Ramos (cell line): ENCODE data around the gene PSMF1.
"Not testable (repeated sequence)": the region's sequence is repeated elsewhere in the genome, so short reads cannot be mapped to it uniquely, and the experiment has no call there.

Experiments
- in situ Hi-C: fragments of 300-500 bp; cut with MboI; formaldehyde crosslinking; loops from one replicate; pipeline ENCODE4 v1.14.3; 2022; ENCODE audit warnings: low sequenced_read_pairs; ENCODE audit not compliant: unreplicated experiment

PSMF1 gene

GRCh38 chr20:1121429-1121828 lies 3.0 kb downstream of the PSMF1 start:
- in situ Hi-C loops, result no loop called here

- in situ Hi-C loops, result no loop called here
Measured at GRCh38 chr20:1122388-1123315, 4.2 kb downstream of the PSMF1 start.

- in situ Hi-C loops, result no loop called here
Measured at GRCh38 chr20:1123666-1124065, 5.3 kb downstream of the PSMF1 start.

GRCh38 chr20:1124421-1124820 lies 6.0 kb downstream of the PSMF1 start:
- in situ Hi-C loops, result no loop called here

- in situ Hi-C loops, result no loop called here
Measured at GRCh38 chr20:1125277-1125676, 6.9 kb downstream of the PSMF1 start.

- in situ Hi-C loops, result no loop called here
Measured at GRCh38 chr20:1127840-1128239, 9.4 kb downstream of the PSMF1 start.

- in situ Hi-C loops, result no loop called here
Measured at GRCh38 chr20:1130058-1130694, 11.8 kb downstream of the PSMF1 start.

- in situ Hi-C loops, result no loop called here
Measured at GRCh38 chr20:1130847-1131246, 12.4 kb downstream of the PSMF1 start.

GRCh38 chr20:1131354-1131753 lies 13.0 kb downstream of the PSMF1 start:
- in situ Hi-C loops, result no loop called here

- in situ Hi-C loops, result no loop called here
Measured at GRCh38 chr20:1134355-1134754, 16.0 kb downstream of the PSMF1 start.

- in situ Hi-C loops, result no loop called here
Measured at GRCh38 chr20:1134836-1135235, 16.4 kb downstream of the PSMF1 start.

GRCh38 chr20:1137236-1137635 lies 18.8 kb downstream of the PSMF1 start:
- in situ Hi-C loops, result no loop called here

- in situ Hi-C loops, result no loop called here
Measured at GRCh38 chr20:1144401-1145172, 26.2 kb downstream of the PSMF1 start.

- in situ Hi-C loops, result no loop called here
Measured at GRCh38 chr20:1146957-1147356, 28.6 kb downstream of the PSMF1 start.

GRCh38 chr20:1149812-1150211 lies 31.4 kb downstream of the PSMF1 start:
- in situ Hi-C loops, result not testable (repeated sequence)

- in situ Hi-C loops, result no loop called here
Measured at GRCh38 chr20:1150218-1150617, 31.8 kb downstream of the PSMF1 start.

- in situ Hi-C loops, result no loop called here
Measured at GRCh38 chr20:1150968-1151367, 32.6 kb downstream of the PSMF1 start.

GRCh38 chr20:1154226-1154625 lies 35.8 kb downstream of the PSMF1 start:
- in situ Hi-C loops, result no loop called here

GRCh38 chr20:1154691-1155090 lies 36.3 kb downstream of the PSMF1 start:
- in situ Hi-C loops, result no loop called here

GRCh38 chr20:1155342-1155741 lies 36.9 kb downstream of the PSMF1 start:
- in situ Hi-C loops, result no loop called here

- in situ Hi-C loops, result no loop called here
Measured at GRCh38 chr20:1160496-1160895, 42.1 kb downstream of the PSMF1 start.
